D341Med (cell line): Measurements from ENCODE around the gene SCLT1.

Experiments
- DNase-seq: peaks from one replicate; pipeline ENCODE4 v3.0.0; 2012; ENCODE audit warnings: low spot score

The SCLT1 gene

DNA sequence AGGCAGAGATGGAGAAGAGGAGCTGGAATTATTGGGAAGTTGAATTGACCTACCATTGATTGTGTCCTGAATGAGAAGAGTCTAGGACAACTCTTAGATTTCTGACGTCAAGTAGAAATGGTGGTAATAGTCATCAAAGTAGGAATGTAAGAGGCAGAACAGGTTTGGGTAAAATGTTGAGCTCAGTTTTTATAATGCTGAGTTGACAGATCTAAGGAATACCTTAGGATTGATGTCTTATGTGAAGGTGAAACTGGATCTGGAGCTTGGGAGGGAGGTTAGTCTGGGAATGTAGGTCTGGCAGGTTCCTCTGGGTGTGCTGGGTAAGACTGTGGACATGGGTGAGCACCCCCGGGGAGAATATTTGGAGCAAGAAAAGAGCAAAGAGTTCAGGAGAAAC, 251.9 kb downstream of the SCLT1 start:
- DNase-seq: no peak

DNA sequence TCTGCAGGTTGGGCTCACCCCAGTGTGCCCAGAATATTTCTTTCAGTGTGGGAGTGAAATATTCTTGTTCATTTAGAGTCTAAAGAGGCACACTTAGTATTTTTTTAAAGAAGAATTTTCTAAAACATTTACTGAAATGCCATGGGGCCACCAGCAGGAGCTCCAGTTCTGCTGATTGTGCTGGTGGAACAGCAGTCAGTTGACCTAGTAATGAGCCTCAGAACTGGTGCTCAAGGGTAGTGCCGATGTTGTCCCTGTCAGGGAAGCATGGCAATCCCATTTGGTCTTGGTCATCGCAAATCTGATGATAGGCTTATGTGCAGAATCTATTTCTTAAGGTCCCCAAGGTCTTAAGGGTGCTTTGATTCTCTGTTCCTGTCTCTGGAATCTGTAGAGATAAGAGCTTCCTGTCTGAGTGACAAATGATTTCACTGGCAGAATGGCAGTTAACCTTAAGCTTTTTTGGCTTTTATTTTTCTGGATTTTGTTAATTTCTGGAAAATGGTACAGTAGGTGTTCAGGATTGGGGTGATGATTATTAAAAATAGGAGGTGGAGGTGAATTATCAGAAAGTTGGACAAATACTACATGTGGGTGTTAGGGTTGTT, 252.5 kb downstream of the SCLT1 start:
- DNase-seq: no peak

DNA sequence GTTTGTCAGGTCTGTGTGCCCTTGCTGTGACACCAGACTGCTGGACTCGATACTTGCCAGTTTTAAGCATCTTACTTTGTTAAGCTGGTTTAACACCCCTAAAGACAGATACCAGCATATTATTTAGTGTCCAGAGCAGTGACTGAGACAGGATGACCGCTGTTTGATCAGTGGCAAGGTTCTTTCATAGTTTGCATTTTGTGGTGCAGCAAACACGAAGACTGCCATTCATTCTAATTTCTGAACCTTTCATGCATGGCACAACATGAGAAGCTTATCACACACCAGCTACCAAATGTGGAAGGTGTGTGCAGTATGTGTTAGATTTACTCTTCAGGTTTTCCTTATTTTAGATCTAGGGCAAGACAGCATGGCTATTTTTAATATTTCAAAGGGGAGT, 255.7 kb downstream of the SCLT1 start:
- no peak for DNase-seq

DNA sequence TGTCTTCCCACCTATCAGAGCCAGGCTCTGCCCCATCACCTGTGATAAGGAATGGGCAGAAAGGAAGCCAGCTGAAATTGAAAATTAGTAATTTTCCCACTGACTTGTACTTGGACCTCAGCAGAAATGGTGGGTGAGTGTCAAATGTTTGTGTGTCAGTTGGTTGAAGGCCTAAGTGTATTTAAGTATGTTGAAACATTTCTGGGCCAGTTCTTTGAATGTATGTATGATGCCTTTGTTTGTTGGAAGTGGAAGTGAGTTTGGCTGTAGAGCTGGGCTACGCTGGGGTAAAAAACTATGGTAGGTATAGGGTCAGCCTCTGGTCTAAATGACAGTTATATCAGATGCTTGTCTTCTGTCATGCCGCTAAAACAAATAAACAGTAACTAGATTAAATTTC, 256.1 kb downstream of the SCLT1 start:
- no peak for DNase-seq

DNA sequence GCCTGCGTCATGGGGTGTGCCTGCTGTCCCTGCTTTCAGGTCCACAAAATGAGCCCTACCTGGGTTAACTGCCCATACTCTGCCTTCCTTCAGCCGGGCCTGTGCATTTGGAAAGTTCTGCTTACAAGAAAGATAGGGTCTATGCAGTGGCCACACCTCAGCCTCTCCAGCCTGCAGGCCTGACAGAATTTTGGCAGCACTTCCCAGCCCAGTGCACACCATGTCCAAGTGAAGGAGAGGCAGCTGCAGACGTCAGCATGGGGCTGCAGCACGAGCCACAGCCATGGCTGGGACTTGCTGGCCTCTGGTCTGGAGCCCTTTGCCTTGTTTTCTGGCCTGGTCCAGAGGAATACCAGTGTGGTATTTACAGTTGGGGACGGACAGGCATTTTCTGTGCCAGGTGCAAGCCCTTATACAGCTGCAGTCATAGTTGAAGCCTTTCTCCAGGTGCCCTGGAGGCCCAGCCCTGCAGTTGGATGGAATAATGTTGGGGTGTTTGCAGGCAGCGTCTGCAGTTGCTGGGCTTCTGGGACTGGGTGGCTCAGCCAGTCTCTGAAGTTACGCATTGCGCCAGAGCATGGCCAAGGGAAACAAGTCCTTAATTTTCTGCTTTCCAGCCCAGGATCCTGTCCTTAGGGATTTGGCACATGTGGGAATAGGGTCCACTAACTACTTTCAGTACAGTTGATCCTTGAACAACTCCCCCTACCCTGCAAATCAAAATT, 257.7 kb downstream of the SCLT1 start:
- DNase-seq: no peak
